H9 (cell line): ENCODE measurements around the gene ARMC9. TPM values are rescaled to one million over a fixed set of nuclear protein-coding genes. Genes with fewer than 3 reads are reported as not detected.

Experiments
- DNase-seq: peaks from one replicate; pipeline ENCODE4 v3.0.0-alpha.2; 2017
- H2AFZ ChIP-seq: one replicate; pipeline ENCODE4 v1.6.1; 2013; ENCODE audit warnings: mild to moderate bottlenecking, low read length, control low read depth, moderate library complexity
- H2AK5ac ChIP-seq: 2 replicates; pipeline ENCODE4 v1.6.1; 2013; ENCODE audit warnings: low read length, control low read depth, mixed read lengths; ENCODE audit not compliant: insufficient read length
- H2BK120ac ChIP-seq: one replicate; pipeline ENCODE4 v1.6.1; 2013; ENCODE audit warnings: low read depth, mild to moderate bottlenecking, low read length, control low read depth, inconsistent platforms; ENCODE audit not compliant: poor library complexity, severe bottlenecking
- H2BK12ac ChIP-seq: 2 replicates; pipeline ENCODE4 v1.6.1; 2013; ENCODE audit warnings: low read length, control low read depth, mixed read lengths, low read depth; ENCODE audit not compliant: insufficient read length
- H2BK15ac ChIP-seq: 2 replicates; pipeline ENCODE4 v1.6.1; 2013; ENCODE audit warnings: low read depth, low read length, control low read depth
- H2BK20ac ChIP-seq: one replicate; pipeline ENCODE4 v1.6.1; 2013; ENCODE audit warnings: low read depth, mild to moderate bottlenecking, low read length, control low read depth, inconsistent platforms; ENCODE audit not compliant: poor library complexity, severe bottlenecking
- H2BK5ac ChIP-seq: 2 replicates; pipeline ENCODE4 v1.6.1; 2013; ENCODE audit warnings: low read length, control low read depth, mixed read lengths; ENCODE audit not compliant: insufficient read length
- H3K14ac ChIP-seq: 2 replicates; pipeline ENCODE4 v1.6.1; 2013; ENCODE audit warnings: low read length, control low read depth; ENCODE audit not compliant: insufficient read depth
- H3K18ac ChIP-seq: 2 replicates; pipeline ENCODE4 v1.6.1; 2013; ENCODE audit warnings: low read depth, mild to moderate bottlenecking, mixed read lengths, low read length, control low read depth; ENCODE audit not compliant: insufficient read length
- H3K23ac ChIP-seq: 2 replicates; pipeline ENCODE4 v1.6.1; 2013; ENCODE audit warnings: low read length, control low read depth, mixed read lengths, low read depth; ENCODE audit not compliant: insufficient read length
- H3K23me2 ChIP-seq: 2 replicates; pipeline ENCODE4 v1.6.1; 2013; ENCODE audit warnings: low read depth, mild to moderate bottlenecking, mixed read lengths, low read length, control low read depth; ENCODE audit not compliant: insufficient read length, poor library complexity, severe bottlenecking
- H3K27ac ChIP-seq: 2 replicates; pipeline ENCODE4 v1.5.1; 2013; ENCODE audit warnings: low read length, control low read depth, mixed read lengths, low read depth; ENCODE audit not compliant: insufficient read length
- H3K27me3 ChIP-seq: 2 replicates; pipeline ENCODE4 v1.6.1; 2013; ENCODE audit warnings: low read length, control low read depth, inconsistent platforms; ENCODE audit not compliant: insufficient read depth
- H3K4ac ChIP-seq: 2 replicates; pipeline ENCODE4 v1.6.1; 2013; ENCODE audit warnings: low read depth, mild to moderate bottlenecking, control low read depth, inconsistent platforms, low read length, moderate library complexity
- H3K4me1 ChIP-seq: 2 replicates; pipeline ENCODE4 v1.6.1; 2013; ENCODE audit warnings: low read length, control low read depth, inconsistent platforms; ENCODE audit not compliant: insufficient read depth
- H3K4me2 ChIP-seq: 2 replicates; pipeline ENCODE4 v1.6.1; 2013; ENCODE audit warnings: low read length, control low read depth, mixed read lengths; ENCODE audit not compliant: insufficient read length, insufficient read depth
- H3K56ac ChIP-seq: 2 replicates; pipeline ENCODE4 v1.6.1; 2013; ENCODE audit warnings: low read depth, mild to moderate bottlenecking, mixed read lengths, low read length, control low read depth; ENCODE audit not compliant: insufficient read length
- H3K79me1 ChIP-seq: 2 replicates; pipeline ENCODE4 v1.6.1; 2013; ENCODE audit warnings: low read depth, mild to moderate bottlenecking, moderate library complexity, low read length, control low read depth, inconsistent platforms; ENCODE audit not compliant: insufficient read depth, poor library complexity, severe bottlenecking
- H3K79me2 ChIP-seq: 2 replicates; pipeline ENCODE4 v1.6.1; 2013; ENCODE audit warnings: low read length, control low read depth, inconsistent platforms; ENCODE audit not compliant: insufficient read depth
- H3K9ac ChIP-seq: 2 replicates; pipeline ENCODE4 v1.6.1; 2013; ENCODE audit warnings: low read length, control low read depth, mixed read lengths; ENCODE audit not compliant: insufficient read length; ENCODE audit errors: extremely low read depth
- H3K9me3 ChIP-seq: one replicate; pipeline ENCODE4 v1.6.1; 2013; ENCODE audit warnings: low read depth, low read length, inconsistent platforms; ENCODE audit not compliant: control insufficient read depth
- H3T11ph ChIP-seq: one replicate; pipeline ENCODE4 v1.6.1; 2013; ENCODE audit warnings: mild to moderate bottlenecking, low read length, control low read depth, inconsistent platforms
- H4K20me1 ChIP-seq: one replicate; pipeline ENCODE4 v1.6.1; 2013; ENCODE audit not compliant: control insufficient read depth, insufficient read length, insufficient read depth
- H4K5ac ChIP-seq: 2 replicates; pipeline ENCODE4 v1.6.1; 2013; ENCODE audit warnings: low read depth, mild to moderate bottlenecking, mixed read lengths, low read length, control low read depth; ENCODE audit not compliant: insufficient read length
- H4K8ac ChIP-seq: replicated peaks from 2 replicates; pipeline ENCODE4 v1.6.1; 2013; ENCODE audit warnings: low read length, control low read depth, mixed read lengths, low read depth; ENCODE audit not compliant: insufficient read length
- H4K91ac ChIP-seq: 2 replicates; pipeline ENCODE4 v1.6.1; 2013; ENCODE audit warnings: low read depth, mild to moderate bottlenecking, moderate library complexity, mixed read lengths, low read length, control low read depth; ENCODE audit not compliant: insufficient read length
- H3K27ac Mint-ChIP-seq, 3 experiments: 2 replicates in 2 of 3; 3 replicates in 1 of 3; pipeline ENCODE4 v1.8.0; 2020 to 2021; ENCODE audit warnings: mixed read lengths in 3 of 3, mild to moderate bottlenecking in 1 of 3, moderate library complexity in 1 of 3
- H3K27me3 Mint-ChIP-seq: 2 replicates; pipeline ENCODE4 v1.8.0; 2021; ENCODE audit warnings: low read depth, mild to moderate bottlenecking, moderate library complexity, mixed read lengths
- H3K36me3 Mint-ChIP-seq, 3 experiments: 2 replicates in 2 of 3; 3 replicates in 1 of 3; pipeline ENCODE4 v1.8.0; 2020 to 2021; ENCODE audit warnings: low read depth in 3 of 3, mixed read lengths in 3 of 3; ENCODE audit not compliant: insufficient read depth in 1 of 3
- H3K4me1 Mint-ChIP-seq, 2 experiments: 2 replicates each; pipeline ENCODE4 v1.8.0; 2020; ENCODE audit warnings: mixed read lengths in 2 of 2
- H3K4me3 Mint-ChIP-seq, 2 experiments: 2 replicates in 1 of 2; 3 replicates in 1 of 2; pipeline ENCODE4 v1.8.0; 2020 to 2021; ENCODE audit warnings: mild to moderate bottlenecking in 2 of 2, mixed read lengths in 2 of 2, moderate library complexity in 1 of 2
- H3K9me3 Mint-ChIP-seq, 2 experiments: 2 replicates in 1 of 2; 3 replicates in 1 of 2; pipeline ENCODE4 v1.8.0; 2020; ENCODE audit warnings: mild to moderate bottlenecking in 2 of 2, mixed read lengths in 2 of 2, moderate library complexity in 1 of 2
- CTCF ChIP-seq: fragments of 200-600 bp; sonication (generic); conservative IDR thresholded peaks from 3 replicates; pipeline ENCODE4 v1.8.0; 2021; ENCODE audit warnings: antibody characterized with exemption, mild to moderate bottlenecking
- WGBS: extraction: QIAGEN DNeasy Blood & Tissue Kit; methylation state at CpG from one replicate; pipeline ENCODE4 v1.1.7; 2013; ENCODE audit warnings: missing lambda C conversion rate, low lambda C conversion rate, mixed read lengths; ENCODE audit not compliant: insufficient read length; ENCODE audit errors: extremely low coverage; 5-methylcytosine and 5-hydroxymethylcytosine counted together
- total RNA-seq: library from RNA; stranded (reverse); gene quantifications from 2 replicates; pipeline ENCODE4 v1.2.1, GENCODE V29; 2021

Gene ARMC9
- total RNA-seq, 1 experiment from 2014 or later: 37.6 TPM

GRCh38 chr2:231422056-231422455 is 223.6 kb downstream of the ARMC9 start:
- Histone ChIP-seq H2BK15ac (no peak overlapping the region), H3K27ac (no peak overlapping the region), H3K18ac (no peak overlapping the region), H3K9me3 (no peaks in the 10 kb centered on the region), H4K20me1 (no peaks in the 10 kb centered on the region), H2AFZ (no peak overlapping the region), H2BK5ac (no peak overlapping the region), H3T11ph (no peak overlapping the region), H3K14ac (no peak overlapping the region), H2BK20ac (no peak overlapping the region), H3K4ac (no peak overlapping the region), H2AK5ac (no peak overlapping the region), H4K91ac (no peak overlapping the region), H3K27me3 (no peaks in the 10 kb centered on the region), H2BK12ac (no peak overlapping the region), H3K23ac (no peak overlapping the region), H3K4me2 (no peak overlapping the region), H3K4me1 (no peaks in the 10 kb centered on the region; the same call in 1 of the 2 replicates), H4K8ac (no peak overlapping the region), H3K56ac (no peak overlapping the region), H3K23me2 (no peaks in the 10 kb centered on the region), H3K79me2 (no peaks in the 10 kb centered on the region), H3K9ac (no peak overlapping the region), H2BK120ac (no peak overlapping the region), H4K5ac (no peak overlapping the region), H3K79me1 (no peaks in the 10 kb centered on the region)
- no peak overlapping the region for H3K27ac Mint-ChIP-seq
- H3K9me3 Mint-ChIP-seq: no peaks in the 10 kb centered on the region
- no peak for DNase-seq
- peaks cover 13 to 25% of the 10 kb centered on the region in 2 experiments for H3K4me1 Mint-ChIP-seq
- no CpG with 5 or more reads among the region's 2 CpGs for WGBS
- peaks cover 0 to 2% (median 1%) of the 10 kb centered on the region in 3 experiments; a peak in 4 of 7 replicates for H3K36me3 Mint-ChIP-seq
- TF ChIP-seq CTCF: no peak
- H3K27me3 Mint-ChIP-seq: peaks cover 6% of the 10 kb centered on the region
- H3K4me3 Mint-ChIP-seq: no peak overlapping the region
